HCT116 (cell line): Measurements from ENCODE around the gene MYH11. TPM values are rescaled to one million over a fixed set of nuclear protein-coding genes. Genes with fewer than 3 reads are reported as not detected.

Experiments
- ATAC-seq: fragments of 200-7000 bp; cut with Tn5 transposase; 2 replicates; pipeline ENCODE4 v1.9.1; 2020; ENCODE audit warnings: mild to moderate bottlenecking, moderate library complexity
- BruUV-seq: library from RNA; stranded (reverse); fragments of 400-500 nt; replicated peaks from 2 replicates; lab custom pipeline; 2021; lab: Mats Ljungman, UMichigan
- CTCF ChIA-PET: fragments of 300-600 bp; sonication (Branson Sonifier 250); formaldehyde crosslinking; loops from one replicate; lab custom pipeline; 2021; ENCODE audit warnings: antibody characterized with exemption; lab: Charles Lee
- POLR2A ChIA-PET: fragments of 300-600, 350-600 bp; sonication (Branson Sonifier 250); formaldehyde crosslinking; loops from one replicate; lab custom pipeline; 2021; ENCODE audit warnings: antibody characterized with exemption; lab: Charles Lee
- RAD21 ChIA-PET, 2 experiments: fragments of 300-600 bp; sonication (Branson Sonifier 250); formaldehyde crosslinking; loops; one replicate each; lab custom pipeline; 2023; ENCODE audit warnings: low total read pairs in 2 of 2; ENCODE audit not compliant: uncharacterized antibody in 2 of 2, unreplicated experiment in 2 of 2, low non-redundant PET in 1 of 2; lab: Charles Lee
- DNase-seq: peaks from one replicate; pipeline ENCODE4 v3.0.0-alpha.2; 2010; ENCODE audit warnings: low read depth, low spot score
- H2AFZ ChIP-seq: fragments of 200-600 bp; shearing (Covaris generic), sonication (generic); 2 replicates; pipeline ENCODE4 v1.6.1; 2017; ENCODE audit warnings: low read depth, mixed run types, mixed read lengths, antibody characterized with exemption, low read length; ENCODE audit not compliant: poor library complexity, severe bottlenecking
- H3K27ac ChIP-seq: 2 replicates; pipeline ENCODE4 v1.5.1; 2012; ENCODE audit warnings: low read depth, low read length
- H3K27me3 ChIP-seq: fragments of 200-600 bp; sonication (generic); 2 replicates; pipeline ENCODE4 v1.6.1; 2016; ENCODE audit warnings: mixed run types, low read length, mixed read lengths; ENCODE audit not compliant: insufficient read depth
- H3K36me3 ChIP-seq, 2 experiments: fragments of 200-500 bp in 1 of 2; fragments of 200-600 bp in 1 of 2; sonication (Bioruptor generic) in 1 of 2; sonication (generic) in 1 of 2; 2 replicates each; pipeline versions ENCODE4 v1.5.1 to v1.6.1; 2014 to 2016; ENCODE audit warnings: low read length in 2 of 2, inconsistent platforms in 1 of 2, mixed read lengths in 1 of 2, mixed run types in 1 of 2; ENCODE audit not compliant: insufficient read depth in 2 of 2, control insufficient read depth in 1 of 2
- H3K4me1 ChIP-seq, 2 experiments: fragments of 200-600 bp in 1 of 2; sonication (generic) in 1 of 2; 2 replicates each; pipeline versions ENCODE4 v1.5.1 to v1.6.1; 2012 to 2017; ENCODE audit warnings: low read length in 2 of 2, inconsistent platforms in 1 of 2, mild to moderate bottlenecking in 1 of 2, mixed read lengths in 1 of 2, mixed run types in 1 of 2, moderate library complexity in 1 of 2; ENCODE audit not compliant: insufficient read depth in 2 of 2, control insufficient read depth in 1 of 2
- H3K4me2 ChIP-seq: fragments of 200-600 bp; sonication (generic); 2 replicates; pipeline ENCODE4 v1.6.1; 2017; ENCODE audit warnings: mixed run types, low read length, mixed read lengths
- H3K4me3 ChIP-seq, 2 experiments: fragments of 200-600 bp in 1 of 2; sonication (generic) in 1 of 2; replicated peaks in 1 of 2; 2 replicates each; pipeline ENCODE4 v1.5.1; 2011 to 2016; ENCODE audit warnings: low read length in 2 of 2, control low read depth in 1 of 2, low read depth in 1 of 2, mild to moderate bottlenecking in 1 of 2, mixed read lengths in 1 of 2, mixed run types in 1 of 2
- H3K79me2 ChIP-seq: fragments of 200-600 bp; sonication (generic); 2 replicates; pipeline ENCODE4 v1.6.1; 2017; ENCODE audit warnings: mild to moderate bottlenecking, mixed run types, low read length, moderate library complexity, mixed read lengths; ENCODE audit not compliant: insufficient read depth
- H3K9ac ChIP-seq: fragments of 200-600 bp; sonication (generic); 2 replicates; pipeline ENCODE4 v1.6.1; 2016; ENCODE audit warnings: low read length, mixed read lengths
- H3K9me2 ChIP-seq: fragments of 200-600 bp; sonication (generic), shearing (Covaris generic); 2 replicates; pipeline ENCODE4 v1.6.1; 2017; ENCODE audit warnings: mixed run types, mild to moderate bottlenecking, moderate library complexity; ENCODE audit not compliant: insufficient read depth
- H3K9me3 ChIP-seq, 2 experiments: fragments of 200-500 bp in 1 of 2; fragments of 200-600 bp in 1 of 2; sonication (Bioruptor generic) in 1 of 2; sonication (generic) in 1 of 2; 2 replicates each; pipeline ENCODE4 v1.6.1; 2014 to 2017; ENCODE audit warnings: low read length in 2 of 2, mixed read lengths in 2 of 2, inconsistent platforms in 1 of 2, low read depth in 1 of 2, mild to moderate bottlenecking in 1 of 2, mixed run types in 1 of 2, moderate library complexity in 1 of 2; ENCODE audit not compliant: control insufficient read depth in 1 of 2, insufficient read depth in 1 of 2
- H4K20me1 ChIP-seq: fragments of 200-600 bp; sonication (generic), shearing (Covaris generic); 2 replicates; pipeline ENCODE4 v1.6.1; 2017; ENCODE audit warnings: mixed run types, mild to moderate bottlenecking, moderate library complexity; ENCODE audit not compliant: insufficient read depth
- CBX3 ChIP-seq: IDR thresholded peaks from 2 replicates; pipeline ENCODE4 v1.6.1; 2012; ENCODE audit warnings: low read depth
- CEBPB ChIP-seq: IDR thresholded peaks from 2 replicates; pipeline ENCODE4 v1.6.1; 2012; ENCODE audit warnings: low read depth
- ELF1 ChIP-seq: IDR thresholded peaks from 2 replicates; pipeline ENCODE4 v1.6.1; 2012; ENCODE audit warnings: low read depth, borderline replicate concordance
- EZH2phosphoT487 ChIP-seq: fragments of 200-600 bp; IDR thresholded peaks from 2 replicates; pipeline ENCODE4 v1.6.1; 2018; ENCODE audit warnings: antibody characterized with exemption, borderline replicate concordance
- FOSL1 ChIP-seq: IDR thresholded peaks from 2 replicates; pipeline ENCODE4 v1.6.1; 2012; ENCODE audit warnings: low read depth
- JUND ChIP-seq: IDR thresholded peaks from 2 replicates; pipeline ENCODE4 v1.6.1; 2012
- MAX ChIP-seq: IDR thresholded peaks from 2 replicates; pipeline ENCODE4 v1.6.1; 2012
- POLR2A ChIP-seq: IDR thresholded peaks from 2 replicates; pipeline ENCODE4 v1.7.0; 2011; ENCODE audit warnings: borderline replicate concordance; ENCODE audit not compliant: insufficient read depth, insufficient read length; ENCODE audit errors: extremely low read depth
- SRF ChIP-seq: IDR thresholded peaks from 2 replicates; pipeline ENCODE4 v1.6.1; 2012; ENCODE audit warnings: low read depth
- ZBTB33 ChIP-seq: IDR thresholded peaks from 2 replicates; pipeline ENCODE4 v1.6.1; 2011; ENCODE audit warnings: mild to moderate bottlenecking, low read length, moderate library complexity; ENCODE audit not compliant: insufficient replicate concordance; ENCODE audit errors: extremely low read depth
- intact Hi-C: fragments of 100-400 bp; cut with micrococcal nuclease; formaldehyde crosslinking; loops from 2 replicates; pipeline ENCODE4 v1.10.0; 2022
- total RNA-seq: library from RNA; stranded (reverse); gene quantifications from one replicate; pipeline ENCODE4 v1.2.1, GENCODE V29; 2021; ENCODE audit not compliant: unreplicated experiment
- TF ChIP-seq, protein P1 (sequence below): IDR thresholded peaks from 2 replicates; pipeline ENCODE4 v1.6.1; 2012

MYH11 gene
- total RNA-seq, 1 experiment from 2014 or later, result 0.61 TPM

DNA sequence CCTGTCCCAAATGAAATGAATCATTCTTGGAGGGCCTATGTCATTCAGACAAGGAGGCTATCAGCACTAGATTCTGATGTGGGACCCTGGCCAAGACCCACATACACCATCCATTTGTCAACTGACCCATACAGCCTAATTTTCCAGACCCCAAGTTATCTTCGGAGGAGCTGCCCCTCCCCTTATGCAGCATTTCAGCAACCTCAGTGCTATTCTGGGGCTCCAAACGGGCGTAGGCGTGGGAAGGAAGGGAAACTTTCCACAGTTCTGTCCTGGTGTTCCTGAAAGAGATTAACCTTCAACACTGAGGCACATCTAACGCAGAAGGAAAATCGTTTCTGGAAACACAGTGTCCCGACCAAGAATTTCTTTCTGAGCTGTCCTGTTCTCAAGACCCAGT is 86.7 kb downstream of the MYH11 start:
- no peaks in the 10 kb centered on the region for H3K36me3 ChIP-seq
- H3K9ac ChIP-seq, result no peak overlapping the region
- DNase-seq, result no peak
- ChIA-PET POLR2A (no interaction called here), RAD21 (no interaction called here), CTCF (no interaction called here)
- no peak overlapping the region for H3K4me3 ChIP-seq
- no peak for ATAC-seq
- TF ChIP-seq JUND, result no peak
- no peak for TF ChIP-seq SRF
- no peak for TF ChIP-seq POLR2A
- intact Hi-C loops, result no loop called here
- no peaks in the 10 kb centered on the region for H4K20me1 ChIP-seq
- no peaks in the 10 kb centered on the region for H3K79me2 ChIP-seq
- no peaks in the 10 kb centered on the region for H3K27me3 ChIP-seq
- H3K27ac ChIP-seq, result no peak overlapping the region
- H2AFZ ChIP-seq, result no peak overlapping the region
- no peak overlapping the region for H3K4me2 ChIP-seq
- peaks cover 0 to 3% of the 10 kb centered on the region in 2 experiments; a peak in 2 of 4 replicates for H3K4me1 ChIP-seq
- no peaks in the 10 kb centered on the region for H3K9me3 ChIP-seq
- no TSS peak for BruUV-seq
- no peaks in the 10 kb centered on the region for H3K9me2 ChIP-seq

GRCh38 chr16:15769239-15769638 is 87.6 kb downstream of the MYH11 start:
- TF ChIP-seq FOSL1, result no peak
- TF ChIP-seq CBX3, result no peak
- TF ChIP-seq, protein P1, sequence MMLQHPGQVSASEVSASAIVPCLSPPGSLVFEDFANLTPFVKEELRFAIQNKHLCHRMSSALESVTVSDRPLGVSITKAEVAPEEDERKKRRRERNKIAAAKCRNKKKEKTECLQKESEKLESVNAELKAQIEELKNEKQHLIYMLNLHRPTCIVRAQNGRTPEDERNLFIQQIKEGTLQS, result no peak
- no peak for TF ChIP-seq ELF1
- no peak for TF ChIP-seq MAX
- TF ChIP-seq ZBTB33, result no peak
- no peak for TF ChIP-seq EZH2phosphoT487
- no peak for TF ChIP-seq CEBPB
- TF ChIP-seq, all 23 proteins: peak for 0
- Histone ChIP-seq H2AFZ (no peak overlapping the region), H3K4me3 (no peak overlapping the region), H3K79me2 (no peaks in the 10 kb centered on the region), H3K36me3 (no peaks in the 10 kb centered on the region), H3K9me3 (no peaks in the 10 kb centered on the region), H3K4me2 (no peak overlapping the region), H3K9me2 (no peaks in the 10 kb centered on the region), H3K27me3 (no peaks in the 10 kb centered on the region), H3K4me1 (peaks cover 0 to 3% of the 10 kb centered on the region in 2 experiments; a peak in 2 of 4 replicates), H4K20me1 (no peaks in the 10 kb centered on the region), H3K9ac (no peak overlapping the region), H3K27ac (no peak overlapping the region)
- RAD21 ChIA-PET, result no interaction called here
- no TSS peak for BruUV-seq
- POLR2A ChIA-PET, result no interaction called here
- ATAC-seq, result no peak
- intact Hi-C loops, result loop anchor here (5.0 to 10.0 kb wide), 3 partner anchors 53 to 423 kb away; no protein-coding TSS in a partner anchor
- no peak for DNase-seq
- CTCF ChIA-PET, result no interaction called here
